Lung microvascular endothelial cell (primary cell): ENCODE measurements around the gene MILR1. TPM values are rescaled to one million over a fixed set of nuclear protein-coding genes. Genes with fewer than 3 reads are reported as not detected.
A peak's percentile ranks its signal among the peaks of the same experiment; 100 is the strongest.

Experiments used
- DNase-seq, 2 donors: peaks; one replicate each; pipeline versions ENCODE4 v3.0.0 to v3.0.0-alpha.2; 2010; ENCODE audit warnings: low read depth in 2 of 2
- total RNA-seq: library from RNA; depleted of rRNA; stranded (reverse); fragments of >200 nt; gene quantifications from 2 replicates; pipeline ENCODE4 v1.2.1, GENCODE V29; 2014

MILR1 gene
- total RNA-seq, 1 donor from 2014 or later: 0.60 TPM

- DNase-seq: no peak
Observed at GRCh38 chr17:64502809-64503208, 53.9 kb downstream of the MILR1 start.

DNA sequence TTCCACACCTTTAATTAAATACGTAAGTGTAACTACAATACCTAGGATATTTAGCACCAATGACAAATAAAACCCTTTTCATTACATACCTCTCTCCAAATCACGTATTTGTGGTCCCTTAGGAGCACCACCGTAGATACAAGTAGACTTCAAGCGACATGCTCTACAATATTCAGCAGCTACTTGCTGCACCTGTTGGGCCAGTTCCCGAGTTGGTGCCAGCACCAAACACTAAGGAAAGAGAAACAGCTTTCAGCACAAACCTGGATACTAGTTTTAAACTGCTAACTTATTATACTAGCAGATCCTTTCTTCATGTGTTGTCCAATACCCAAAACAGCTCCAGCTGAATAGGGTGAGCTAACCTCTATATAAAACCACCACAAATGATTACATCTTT is 54.4 kb downstream of the MILR1 start:
- no peak for DNase-seq

- DNase-seq: peak in 1 of 2 donors; percentile 28
Observed at GRCh38 chr17:64503821-64504768, 55.2 kb downstream of the MILR1 start.

DNA sequence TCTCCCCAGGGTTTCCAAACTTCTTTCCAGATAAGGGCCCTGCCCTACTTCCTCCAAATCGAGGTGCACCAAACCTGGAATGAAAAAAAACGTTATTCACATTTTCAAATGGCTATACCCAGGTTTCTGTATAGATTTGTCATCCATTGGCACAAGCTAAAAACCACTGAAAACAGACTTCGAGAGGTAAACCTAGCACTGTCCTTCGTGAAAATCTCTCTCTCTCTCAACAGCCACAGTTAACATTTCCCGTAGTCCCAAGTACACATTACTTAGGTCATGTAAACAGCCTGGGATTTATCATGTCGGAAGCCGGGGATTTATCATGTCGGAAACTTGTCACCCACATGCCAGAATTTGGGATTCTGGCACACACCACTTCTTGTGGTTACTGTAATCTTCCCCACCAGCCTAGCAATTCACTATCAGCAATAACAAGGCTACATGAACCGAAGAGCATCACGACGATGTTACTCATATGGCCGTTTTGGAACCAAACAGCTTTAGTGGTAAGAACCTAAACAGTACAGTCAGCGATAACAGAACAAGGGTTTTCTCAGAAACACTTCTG is 55.9 kb downstream of the MILR1 start:
- DNase-seq: peak; percentile 75 to 82

DNA sequence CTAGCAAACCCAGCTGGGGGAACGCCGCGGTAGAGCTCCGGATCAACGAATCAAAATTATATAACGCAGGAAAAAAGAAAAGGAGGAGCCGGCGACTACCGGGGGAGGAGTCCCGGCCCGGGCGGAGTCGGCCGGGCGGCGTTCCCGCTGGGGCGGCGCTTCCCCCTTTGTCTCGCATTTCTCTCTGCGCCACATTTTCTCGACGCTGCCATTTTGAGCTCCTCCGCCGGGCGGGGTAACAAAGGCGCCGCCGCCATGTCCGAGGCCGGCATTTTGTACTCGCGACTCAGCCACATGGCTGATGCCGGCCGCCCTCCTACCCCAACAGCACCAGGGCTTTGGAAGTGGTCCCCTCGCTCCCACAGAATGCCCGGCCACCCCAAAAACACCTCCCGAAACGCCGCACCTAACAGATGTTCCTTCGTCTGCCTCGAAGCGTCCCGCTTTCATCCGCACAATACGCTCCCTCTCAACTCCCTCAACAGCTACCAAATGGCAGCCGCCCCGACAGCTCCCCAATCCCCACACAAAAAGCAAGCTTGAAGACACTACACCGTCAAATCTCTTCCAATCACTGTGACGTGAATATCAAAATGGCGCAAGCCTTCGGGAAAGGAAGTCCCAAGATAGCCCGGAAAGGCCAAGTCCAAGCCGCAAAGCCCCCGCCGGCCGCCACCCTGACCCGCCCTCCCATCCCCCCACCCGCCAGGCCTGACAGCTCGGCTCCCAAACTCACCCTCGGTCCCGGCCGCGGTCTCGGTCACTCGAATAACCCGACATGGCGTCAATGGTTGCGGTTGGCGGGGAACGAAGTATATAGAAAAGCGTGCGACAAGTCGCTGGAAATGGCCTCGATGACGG is 56.7 kb downstream of the MILR1 start:
- peak; percentile 88 to 93 for DNase-seq

GRCh38 chr17:64506201-64506575 is 57.3 kb downstream of the MILR1 start, which contains the start of gene DDX5:
Gene DDX5 (minus strand): TSS chr17:64506289. CDS start chr17:64506119, 170 bp downstream.
- DNase-seq: peak; percentile 98 to 99

DNA sequence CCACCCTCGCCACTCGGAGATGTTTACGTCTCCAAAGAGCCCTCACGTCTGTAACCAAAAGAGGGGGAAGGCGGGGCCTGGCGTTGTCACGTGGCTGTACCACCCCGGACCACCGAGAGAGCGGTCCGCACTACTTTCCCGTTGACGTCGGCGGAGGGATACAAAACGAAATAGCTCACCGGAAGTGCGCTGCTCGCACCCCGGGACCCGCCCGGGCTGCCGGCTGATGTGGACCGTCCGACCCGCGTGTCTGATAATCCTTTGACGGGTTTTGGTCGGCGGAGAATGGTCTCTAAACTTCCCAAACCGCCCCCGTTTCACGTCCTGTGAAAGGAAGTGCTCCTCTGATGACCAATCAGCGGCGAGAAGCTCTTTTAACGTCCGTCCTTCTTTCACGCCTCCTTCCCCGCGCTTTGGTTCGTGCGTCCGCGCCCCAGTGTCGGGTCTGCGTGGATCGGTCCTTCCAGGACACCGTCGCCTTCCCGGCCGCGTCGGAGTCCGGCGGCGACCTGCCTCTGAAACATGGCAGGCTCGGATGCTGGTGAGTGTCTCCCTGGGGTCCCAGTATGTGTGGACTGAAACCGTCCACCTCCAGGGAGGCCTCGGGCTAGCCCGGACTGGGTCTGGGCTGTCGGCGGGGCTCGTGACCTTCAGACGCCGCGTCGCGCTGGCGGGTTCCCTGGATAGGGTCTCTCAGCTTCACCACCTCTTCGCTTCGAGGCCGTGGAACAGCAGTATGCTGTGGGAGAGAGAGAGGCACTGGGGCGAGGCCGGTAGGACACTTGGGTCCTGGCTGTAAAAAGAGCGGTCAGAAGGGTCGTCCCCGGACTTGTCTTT is 57.9 kb downstream of the MILR1 start, which contains the start of gene CEP95:
Gene CEP95 (plus strand): TSS at position 402 of the 837 bp plus-strand sequence. CDS start 121 bp downstream, at position 523.
- DNase-seq: peak; percentile 98

DNA sequence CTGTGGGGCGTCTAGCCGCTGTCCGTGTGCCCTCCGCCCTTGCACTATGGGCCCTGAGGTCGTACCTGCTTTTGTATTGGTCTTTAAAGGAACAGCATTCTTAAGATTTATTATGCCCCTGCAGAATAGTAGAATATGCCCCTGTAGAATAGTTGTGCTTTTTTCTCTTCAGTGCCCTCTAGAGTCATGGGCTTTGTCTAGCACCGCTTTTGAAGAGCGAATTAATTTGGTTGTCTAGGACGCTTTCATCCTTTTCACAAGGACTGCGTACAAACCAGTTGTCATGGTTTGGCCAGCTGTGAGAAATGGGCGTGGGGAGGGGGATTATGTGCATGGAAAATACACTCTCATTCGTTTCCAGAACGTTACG is 58.5 kb downstream of the MILR1 start:
- DNase-seq: peak; percentile 77 to 92

- no peak for DNase-seq
Observed at GRCh38 chr17:64508683-64509082, 59.8 kb downstream of the MILR1 start.

GRCh38 chr17:64509179-64509578 is 60.3 kb downstream of the MILR1 start:
- DNase-seq: no peak

DNA sequence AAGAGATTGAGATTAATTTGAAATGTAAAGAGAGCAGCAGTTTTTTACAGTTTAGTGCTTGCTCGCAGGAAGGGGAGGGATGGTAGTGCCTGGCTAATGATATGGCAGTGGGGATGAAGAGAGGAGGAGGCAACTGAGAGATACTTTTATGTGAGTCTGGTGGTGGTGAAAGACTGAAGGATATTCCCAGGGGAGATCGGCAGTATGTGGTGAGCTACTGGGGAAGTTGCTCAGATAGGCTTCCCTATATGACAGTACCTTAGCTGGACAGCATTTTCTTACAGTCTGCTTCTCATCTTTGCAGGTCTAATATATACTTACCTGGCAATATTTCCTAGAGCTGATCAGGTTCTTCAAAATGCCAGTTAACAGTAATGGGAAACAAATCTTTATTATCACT is 66.5 kb downstream of the MILR1 start:
- DNase-seq: no peak

DNA sequence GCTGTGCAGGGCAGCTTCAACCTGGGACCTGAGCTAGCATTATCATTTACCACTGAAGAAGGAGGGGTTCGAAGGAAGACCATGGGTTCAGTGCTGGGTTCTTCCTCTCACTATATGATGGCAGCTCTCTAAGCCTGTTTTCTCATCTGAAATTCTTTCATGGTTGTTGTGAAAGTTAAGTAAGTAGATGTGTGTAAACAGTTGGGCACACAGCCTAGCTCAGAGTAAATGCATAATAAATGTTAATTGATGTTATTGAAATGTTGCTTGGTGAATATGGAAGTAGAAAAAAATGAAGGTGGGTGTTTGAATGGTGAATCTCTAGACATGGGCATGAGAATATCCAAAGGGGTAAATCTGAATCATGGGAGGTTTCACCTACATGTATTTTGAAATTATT is 66.9 kb downstream of the MILR1 start:
- DNase-seq: no peak

Other genes starting within 250 kb of the MILR1 start
- gene TEX2, start 185.9 kb upstream of the MILR1 start, total RNA-seq: 19.4 and 36.1 TPM in 2 replicates
- gene PECAM1, start 58.3 kb upstream of the MILR1 start, total RNA-seq: 395 and 423 TPM in 2 replicates
- 4.8 and 5.6 TPM in 2 replicates for gene POLG2, start 47.9 kb downstream of the MILR1 start, total RNA-seq
- gene DDX5, start 57.2 kb downstream of the MILR1 start, total RNA-seq: 287 and 429 TPM in 2 replicates
- gene CEP95, start 57.9 kb downstream of the MILR1 start, total RNA-seq: 13.5 and 16.1 TPM in 2 replicates
- gene SMURF2, start 213.2 kb downstream of the MILR1 start, total RNA-seq: 57.5 and 65.4 TPM in 2 replicates